SIG-M5 treated with dmso at 0.1 percent for 504 hours (cell line): ENCODE measurements around the gene TNIP1.
A peak's percentile ranks its signal among the peaks of the same experiment; 100 is the strongest.

ENCODE experiments used
- DNase-seq: peaks from one replicate; lab custom pipeline; 2025; ENCODE audit not compliant: unreplicated experiment; lab: John Stamatoyannopoulos, UW

The TNIP1 gene

GRCh38 chr5:151005950-151006576, 74.8 kb downstream of the TNIP1 start:
- DNase-seq = no peak

GRCh38 chr5:151005187-151005949, 75.5 kb downstream of the TNIP1 start:
- DNase-seq = no peak

GRCh38 chr5:151004499-151004898, 76.3 kb downstream of the TNIP1 start:
- DNase-seq = no peak

GRCh38 chr5:151003503-151003860, 77.4 kb downstream of the TNIP1 start:
- DNase-seq = no peak

- no peak for DNase-seq
These were observed 77.9 kb downstream of the TNIP1 start for GRCh38 chr5:151002681-151003502.

- peak; percentile 6 for DNase-seq
These were observed 78.6 kb downstream of the TNIP1 start for GRCh38 chr5:151002250-151002649.

- DNase-seq = no peak
These were observed 79.4 kb downstream of the TNIP1 start for GRCh38 chr5:151001436-151001835.

GRCh38 chr5:150999704-151000442, 81.0 kb downstream of the TNIP1 start:
- no peak for DNase-seq

GRCh38 chr5:150993826-150994412, 86.9 kb downstream of the TNIP1 start:
- no peak for DNase-seq

GRCh38 chr5:150993422-150993821, 87.4 kb downstream of the TNIP1 start:
- no peak for DNase-seq

- no peak for DNase-seq
These were observed 88.1 kb downstream of the TNIP1 start for GRCh38 chr5:150992705-150993104.

GRCh38 chr5:150989695-150990094, 91.1 kb downstream of the TNIP1 start:
- no peak for DNase-seq

- no peak for DNase-seq
These were observed 93.1 kb downstream of the TNIP1 start for GRCh38 chr5:150987746-150988145.
